HepG2 (cell line): ENCODE results near the gene SIK2. TPM values are rescaled to one million over a fixed set of nuclear protein-coding genes. Genes with fewer than 3 reads are reported as not detected.

Experiments used
- CEBPB ChIP-seq: IDR thresholded peaks from 2 replicates; pipeline ENCODE4 v1.6.1; 2011; ENCODE audit warnings: low read depth, low read length, improper control_type of control experiment, borderline replicate concordance
- CREB1 ChIP-seq, 2 experiments: fragments of 450-650 bp in 1 of 2; IDR thresholded peaks; 2 replicates each; pipeline ENCODE4 v1.6.1; 2016 to 2017; ENCODE audit warnings: control low read depth in 1 of 2, mild to moderate bottlenecking in 1 of 2, missing compliant biosample characterization in 1 of 2, missing genetic modification characterization in 1 of 2
- KMT2A ChIP-seq: sonication (generic); formaldehyde crosslinking; IDR thresholded peaks from 2 replicates; pipeline ENCODE4 v1.4.0; 2020; ENCODE audit warnings: missing genetic modification reagents
- PPARG ChIP-seq: conservative IDR thresholded peaks from 2 replicates; pipeline ENCODE4 v1.6.1; 2016; ENCODE audit warnings: missing biosample characterization, missing genetic modification reagents
- TMF1 ChIP-seq: sonication (generic); formaldehyde crosslinking; IDR thresholded peaks from 2 replicates; pipeline ENCODE4 v1.8.1; 2022; ENCODE audit warnings: low read depth, missing genetic modification reagents
- ZBTB7B ChIP-seq: sonication (generic); formaldehyde crosslinking; IDR thresholded peaks from 2 replicates; pipeline ENCODE4 v1.4.0; 2020; ENCODE audit warnings: missing genetic modification reagents
- ZFP41 ChIP-seq: sonication (generic); formaldehyde crosslinking; IDR thresholded peaks from 2 replicates; pipeline ENCODE4 v1.4.0; 2020; ENCODE audit warnings: mild to moderate bottlenecking, missing genetic modification reagents, borderline replicate concordance
- ZNF253 ChIP-seq: sonication (generic); formaldehyde crosslinking; IDR thresholded peaks from 2 replicates; pipeline ENCODE4 v1.8.0; 2022; ENCODE audit warnings: mild to moderate bottlenecking, missing genetic modification reagents, borderline replicate concordance
- ZNF891 ChIP-seq: sonication (generic); formaldehyde crosslinking; IDR thresholded peaks from 2 replicates; pipeline ENCODE4 v1.5.0; 2020; ENCODE audit warnings: mild to moderate bottlenecking, missing genetic modification reagents
- polyA plus RNA-seq, 8 experiments: library from polyadenylated mRNA; depleted of rRNA in 3 of 8; stranded (reverse) in 7 of 8; unstranded in 1 of 8; fragments of >200 nt; fragmentation: Illumina TruSeq in 4 of 8; extraction: Trizol in 4 of 8; gene quantifications; 2 replicates each; pipeline versions ENCODE4 v1.2.1 to v1.2.3, GENCODE V29; 2011 to 2016; ENCODE audit warnings: low read depth in 4 of 8, missing spikeins in 1 of 8, mixed read lengths in 1 of 8; ENCODE audit not compliant: insufficient read depth in 1 of 8
- total RNA-seq, 5 experiments: library from RNA; depleted of rRNA; stranded (reverse); fragments of >200 nt; fragmentation: Illumina TruSeq; extraction: Trizol; gene quantifications; 2 replicates each; pipeline ENCODE4 v1.2.3, GENCODE V29; 2016; ENCODE audit warnings: low read depth in 1 of 5
- TF ChIP-seq, protein P1 (sequence below), 2 experiments: sonication (generic) in 1 of 2; formaldehyde crosslinking in 1 of 2; IDR thresholded peaks; 2 replicates each; pipeline versions ENCODE4 v1.6.1 to v1.9.0; 2014 to 2022; ENCODE audit warnings: antibody characterized with exemption in 1 of 2, borderline replicate concordance in 1 of 2, inconsistent platforms in 1 of 2, low read depth in 1 of 2, missing genetic modification reagents in 1 of 2
- TF ChIP-seq, protein P2 (sequence below): sonication (generic); formaldehyde crosslinking; IDR thresholded peaks from 2 replicates; pipeline ENCODE4 v1.4.0; 2020; ENCODE audit warnings: missing genetic modification reagents
- TF ChIP-seq, protein P3 (sequence below): sonication (generic); formaldehyde crosslinking; IDR thresholded peaks from 2 replicates; pipeline ENCODE4 v1.4.0; 2020; ENCODE audit warnings: missing genetic modification reagents
- TF ChIP-seq, protein P4 (sequence below): sonication (generic); formaldehyde crosslinking; conservative IDR thresholded peaks from 2 replicates; pipeline ENCODE4 v1.8.1; 2023; ENCODE audit warnings: missing genetic modification reagents

The SIK2 gene
- total and polyA plus RNA-seq, 2 of the 13 experiments (the other 11 are each of a cell fraction or from before 2014, with no cell fraction given), result 8.1 to 15.4 TPM

DNA sequence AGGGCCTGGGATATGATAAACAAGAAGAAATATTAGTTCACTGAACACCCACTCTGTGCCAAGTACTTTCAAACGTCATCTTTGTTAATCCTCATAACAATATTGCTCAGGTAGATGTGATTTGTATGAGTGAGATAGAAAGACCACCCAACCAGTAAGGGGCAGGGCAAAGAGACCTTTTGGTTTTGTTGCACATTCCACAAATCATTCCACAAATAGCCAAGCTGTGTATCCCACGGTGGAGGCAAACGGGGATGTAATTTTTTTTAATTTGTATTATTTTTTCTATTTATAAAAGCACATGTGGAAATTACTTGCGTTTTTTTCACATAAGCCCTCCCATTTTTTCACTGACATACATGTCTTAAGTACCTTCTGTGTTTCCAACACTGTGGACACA lies 32.8 kb upstream of the SIK2 start (continued):
- TF ChIP-seq, protein P1, sequence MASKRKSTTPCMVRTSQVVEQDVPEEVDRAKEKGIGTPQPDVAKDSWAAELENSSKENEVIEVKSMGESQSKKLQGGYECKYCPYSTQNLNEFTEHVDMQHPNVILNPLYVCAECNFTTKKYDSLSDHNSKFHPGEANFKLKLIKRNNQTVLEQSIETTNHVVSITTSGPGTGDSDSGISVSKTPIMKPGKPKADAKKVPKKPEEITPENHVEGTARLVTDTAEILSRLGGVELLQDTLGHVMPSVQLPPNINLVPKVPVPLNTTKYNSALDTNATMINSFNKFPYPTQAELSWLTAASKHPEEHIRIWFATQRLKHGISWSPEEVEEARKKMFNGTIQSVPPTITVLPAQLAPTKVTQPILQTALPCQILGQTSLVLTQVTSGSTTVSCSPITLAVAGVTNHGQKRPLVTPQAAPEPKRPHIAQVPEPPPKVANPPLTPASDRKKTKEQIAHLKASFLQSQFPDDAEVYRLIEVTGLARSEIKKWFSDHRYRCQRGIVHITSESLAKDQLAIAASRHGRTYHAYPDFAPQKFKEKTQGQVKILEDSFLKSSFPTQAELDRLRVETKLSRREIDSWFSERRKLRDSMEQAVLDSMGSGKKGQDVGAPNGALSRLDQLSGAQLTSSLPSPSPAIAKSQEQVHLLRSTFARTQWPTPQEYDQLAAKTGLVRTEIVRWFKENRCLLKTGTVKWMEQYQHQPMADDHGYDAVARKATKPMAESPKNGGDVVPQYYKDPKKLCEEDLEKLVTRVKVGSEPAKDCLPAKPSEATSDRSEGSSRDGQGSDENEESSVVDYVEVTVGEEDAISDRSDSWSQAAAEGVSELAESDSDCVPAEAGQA (IDR thresholded peaks at IDR 0.05; ENCODE audit: low read depth), result no peak
- TF ChIP-seq, protein P1 (CRISPR knock-in tag; IDR thresholded peaks at IDR 0.05; ENCODE audit: borderline replicate concordance), result no peak
- TF ChIP-seq ZNF891 (CRISPR knock-in tag) (no peak), ZBTB7B (CRISPR knock-in tag) (no peak), CREB1 (IDR thresholded peaks at IDR 0.05) (no peak), CREB1 (CRISPR knock-in tag; IDR thresholded peaks at IDR 0.05) (no peak), PPARG (CRISPR knock-in tag) (no peak), ZNF253 (no peak), KMT2A (CRISPR knock-in tag) (no peak), ZFP41 (CRISPR knock-in tag) (no peak), CEBPB (no peak), TMF1 (CRISPR knock-in tag) (no peak)
- TF ChIP-seq, protein P2, sequence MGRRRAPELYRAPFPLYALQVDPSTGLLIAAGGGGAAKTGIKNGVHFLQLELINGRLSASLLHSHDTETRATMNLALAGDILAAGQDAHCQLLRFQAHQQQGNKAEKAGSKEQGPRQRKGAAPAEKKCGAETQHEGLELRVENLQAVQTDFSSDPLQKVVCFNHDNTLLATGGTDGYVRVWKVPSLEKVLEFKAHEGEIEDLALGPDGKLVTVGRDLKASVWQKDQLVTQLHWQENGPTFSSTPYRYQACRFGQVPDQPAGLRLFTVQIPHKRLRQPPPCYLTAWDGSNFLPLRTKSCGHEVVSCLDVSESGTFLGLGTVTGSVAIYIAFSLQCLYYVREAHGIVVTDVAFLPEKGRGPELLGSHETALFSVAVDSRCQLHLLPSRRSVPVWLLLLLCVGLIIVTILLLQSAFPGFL (CRISPR knock-in tag), result no peak
- TF ChIP-seq, protein P3, sequence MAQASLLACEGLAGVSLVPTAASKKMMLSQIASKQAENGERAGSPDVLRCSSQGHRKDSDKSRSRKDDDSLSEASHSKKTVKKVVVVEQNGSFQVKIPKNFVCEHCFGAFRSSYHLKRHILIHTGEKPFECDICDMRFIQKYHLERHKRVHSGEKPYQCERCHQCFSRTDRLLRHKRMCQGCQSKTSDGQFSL (CRISPR knock-in tag), result no peak
- TF ChIP-seq, protein P4, sequence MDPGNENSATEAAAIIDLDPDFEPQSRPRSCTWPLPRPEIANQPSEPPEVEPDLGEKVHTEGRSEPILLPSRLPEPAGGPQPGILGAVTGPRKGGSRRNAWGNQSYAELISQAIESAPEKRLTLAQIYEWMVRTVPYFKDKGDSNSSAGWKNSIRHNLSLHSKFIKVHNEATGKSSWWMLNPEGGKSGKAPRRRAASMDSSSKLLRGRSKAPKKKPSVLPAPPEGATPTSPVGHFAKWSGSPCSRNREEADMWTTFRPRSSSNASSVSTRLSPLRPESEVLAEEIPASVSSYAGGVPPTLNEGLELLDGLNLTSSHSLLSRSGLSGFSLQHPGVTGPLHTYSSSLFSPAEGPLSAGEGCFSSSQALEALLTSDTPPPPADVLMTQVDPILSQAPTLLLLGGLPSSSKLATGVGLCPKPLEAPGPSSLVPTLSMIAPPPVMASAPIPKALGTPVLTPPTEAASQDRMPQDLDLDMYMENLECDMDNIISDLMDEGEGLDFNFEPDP (CRISPR knock-in tag), result no peak
